ENCODE data around the gene SCNN1G.

Gene SCNN1G

GRCh38 chr16:23207485-23207884, 24.9 kb downstream of the SCNN1G start:
- no peak overlapping the region for H3K4me3 ChIP-seq (replicated peaks; ENCODE audit: low read depth, low read length)
- DNase-seq (ENCODE audit: extremely low read depth, low read depth) = no peak
- TF ChIP-seq, protein P1, sequence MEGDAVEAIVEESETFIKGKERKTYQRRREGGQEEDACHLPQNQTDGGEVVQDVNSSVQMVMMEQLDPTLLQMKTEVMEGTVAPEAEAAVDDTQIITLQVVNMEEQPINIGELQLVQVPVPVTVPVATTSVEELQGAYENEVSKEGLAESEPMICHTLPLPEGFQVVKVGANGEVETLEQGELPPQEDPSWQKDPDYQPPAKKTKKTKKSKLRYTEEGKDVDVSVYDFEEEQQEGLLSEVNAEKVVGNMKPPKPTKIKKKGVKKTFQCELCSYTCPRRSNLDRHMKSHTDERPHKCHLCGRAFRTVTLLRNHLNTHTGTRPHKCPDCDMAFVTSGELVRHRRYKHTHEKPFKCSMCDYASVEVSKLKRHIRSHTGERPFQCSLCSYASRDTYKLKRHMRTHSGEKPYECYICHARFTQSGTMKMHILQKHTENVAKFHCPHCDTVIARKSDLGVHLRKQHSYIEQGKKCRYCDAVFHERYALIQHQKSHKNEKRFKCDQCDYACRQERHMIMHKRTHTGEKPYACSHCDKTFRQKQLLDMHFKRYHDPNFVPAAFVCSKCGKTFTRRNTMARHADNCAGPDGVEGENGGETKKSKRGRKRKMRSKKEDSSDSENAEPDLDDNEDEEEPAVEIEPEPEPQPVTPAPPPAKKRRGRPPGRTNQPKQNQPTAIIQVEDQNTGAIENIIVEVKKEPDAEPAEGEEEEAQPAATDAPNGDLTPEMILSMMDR (IDR thresholded peaks at IDR 0.05; ENCODE audit: low read depth, low read length, missing control alignments) = no peak

DNA sequence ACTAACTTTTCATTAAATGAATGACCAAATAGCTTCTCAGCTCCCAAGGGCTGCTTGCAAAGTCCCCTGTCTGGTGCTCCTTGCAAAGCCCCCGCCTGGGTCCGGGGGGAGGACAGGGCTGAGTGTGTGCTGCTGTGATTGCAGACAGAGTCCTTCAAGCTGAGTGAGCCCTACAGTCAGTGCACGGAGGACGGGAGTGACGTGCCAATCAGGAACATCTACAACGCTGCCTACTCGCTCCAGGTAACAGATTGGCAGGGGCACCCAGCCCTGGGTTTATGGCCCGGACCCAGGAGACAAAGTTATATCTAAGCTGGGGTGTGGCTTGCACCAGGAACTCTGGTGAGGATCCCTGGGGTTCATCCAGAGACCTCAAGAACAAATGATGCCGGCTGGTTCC, 27.1 kb downstream of the SCNN1G start:
- no peak for DNase-seq (ENCODE audit: extremely low read depth, low read depth)
- TF ChIP-seq, protein P1 (IDR thresholded peaks at IDR 0.05; ENCODE audit: low read depth, low read length, missing control alignments) = no peak
- no peak overlapping the region for H3K4me3 ChIP-seq (replicated peaks; ENCODE audit: low read depth, low read length)

GRCh38 chr16:23213831-23214230, 31.3 kb downstream of the SCNN1G start:
- DNase-seq (ENCODE audit: extremely low read depth, low read depth) = no peak
- H3K4me3 ChIP-seq (replicated peaks; ENCODE audit: low read depth, low read length) = no peak overlapping the region
- TF ChIP-seq, protein P1 (IDR thresholded peaks at IDR 0.05; ENCODE audit: low read depth, low read length, missing control alignments) = no peak

- no peak overlapping the region for H3K4me3 ChIP-seq (replicated peaks; ENCODE audit: low read depth, low read length)
- DNase-seq (ENCODE audit: extremely low read depth, low read depth) = no peak
- TF ChIP-seq, protein P1 (IDR thresholded peaks at IDR 0.05; ENCODE audit: low read depth, low read length, missing control alignments) = no peak
Measured at GRCh38 chr16:23214796-23215195, 32.3 kb downstream of the SCNN1G start.

DNA sequence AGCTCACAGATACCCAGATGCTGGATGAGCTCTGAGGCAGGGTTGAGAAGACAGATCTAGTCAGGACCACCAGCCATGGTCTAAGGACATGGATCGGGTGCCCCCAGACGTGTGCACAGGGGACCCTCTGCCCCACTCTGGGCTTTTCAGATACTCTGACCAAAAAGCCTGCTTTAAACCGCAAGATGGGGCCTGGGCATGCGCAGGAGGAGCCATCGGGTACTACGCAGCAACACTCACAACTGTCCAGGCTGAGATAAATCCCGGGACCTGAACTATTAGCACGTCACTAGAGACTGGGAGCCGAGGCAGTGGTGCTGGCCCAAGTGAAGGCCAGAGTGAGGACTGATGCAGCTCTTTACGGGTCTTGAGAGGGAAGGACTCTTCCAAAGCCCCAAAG, 32.9 kb downstream of the SCNN1G start:
- H3K4me3 ChIP-seq (replicated peaks; ENCODE audit: low read depth, low read length) = no peak overlapping the region
- no peak for DNase-seq (ENCODE audit: extremely low read depth, low read depth)
- TF ChIP-seq, protein P1 (IDR thresholded peaks at IDR 0.05; ENCODE audit: low read depth, low read length, missing control alignments) = no peak

DNA sequence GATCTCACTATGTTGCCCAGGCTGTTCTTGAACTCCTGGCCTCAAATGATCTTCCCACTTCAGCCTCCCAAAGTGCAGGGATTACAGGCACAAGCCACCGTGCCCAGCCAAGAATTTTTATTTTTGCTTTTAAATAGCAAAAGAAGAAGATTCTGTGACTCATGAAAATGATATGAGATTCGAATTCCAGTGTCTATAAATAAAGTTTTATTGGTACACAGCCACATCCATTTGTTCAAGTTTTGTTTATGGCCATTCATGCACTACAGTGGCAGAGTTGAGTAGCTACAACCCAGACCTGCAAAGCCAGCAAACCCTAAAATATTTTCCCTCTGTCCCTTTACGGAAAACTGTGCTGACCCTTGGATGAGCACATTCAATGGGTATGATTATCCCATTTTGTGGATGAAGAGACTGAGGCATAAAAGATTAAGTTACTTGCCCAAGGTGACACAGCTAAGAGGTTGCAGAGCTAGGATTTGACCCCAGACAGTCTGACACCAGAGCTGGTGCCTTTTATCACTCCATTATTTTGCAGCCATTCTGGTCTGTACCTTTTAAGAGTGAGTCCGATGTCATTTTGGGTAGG, 34.2 kb downstream of the SCNN1G start:
- H3K4me3 ChIP-seq (replicated peaks; ENCODE audit: low read depth, low read length) = no peak overlapping the region
- TF ChIP-seq, protein P1 (IDR thresholded peaks at IDR 0.05; ENCODE audit: low read depth, low read length, missing control alignments) = no peak
- DNase-seq (ENCODE audit: extremely low read depth, low read depth) = no peak

GRCh38 chr16:23217646-23218045, 35.1 kb downstream of the SCNN1G start:
- no peak for DNase-seq (ENCODE audit: extremely low read depth, low read depth)
- TF ChIP-seq, protein P1 (IDR thresholded peaks at IDR 0.05; ENCODE audit: low read depth, low read length, missing control alignments) = no peak
- H3K4me3 ChIP-seq (replicated peaks; ENCODE audit: low read depth, low read length) = no peak overlapping the region
